Suprapubic skin (tissue), 4 donors: Measurements from ENCODE around the gene TMEM164. TPM values are rescaled to one million over a fixed set of nuclear protein-coding genes. Genes with fewer than 3 reads are reported as not detected.

Experiments used
- DNase-seq, 2 donors: peaks; one replicate each; pipeline ENCODE4 v3.0.0-alpha.2; 2019; ENCODE audit warnings: low spot score in 2 of 2
- H3K27ac ChIP-seq: fragments of 200-600 bp; sonication (generic); one replicate; pipeline ENCODE4 v1.5.1; 2019
- H3K27me3 ChIP-seq: fragments of 200-600 bp; sonication (generic); one replicate; pipeline ENCODE4 v1.5.1; 2019
- H3K36me3 ChIP-seq: fragments of 200-600 bp; sonication (generic); one replicate; pipeline ENCODE4 v1.5.1; 2019
- H3K4me1 ChIP-seq: fragments of 200-600 bp; sonication (generic); one replicate; pipeline ENCODE4 v1.5.1; 2019
- H3K4me3 ChIP-seq: fragments of 200-600 bp; sonication (generic); one replicate; pipeline ENCODE4 v1.5.1; 2019; ENCODE audit warnings: mild to moderate bottlenecking
- H3K9me3 ChIP-seq: fragments of 200-600 bp; sonication (generic); one replicate; pipeline ENCODE4 v1.5.1; 2019
- CTCF ChIP-seq, 2 donors: fragments of 200-600 bp in 1 of 2; fragments of 450-650 bp in 1 of 2; sonication (generic) in 1 of 2; IDR thresholded peaks; one replicate each; pipeline ENCODE4 v1.5.1; 2016 to 2019; ENCODE audit warnings: antibody characterized with exemption in 2 of 2, mild to moderate bottlenecking in 1 of 2, moderate library complexity in 1 of 2
- EP300 ChIP-seq: sonication (generic); formaldehyde crosslinking; IDR thresholded peaks from one replicate; pipeline ENCODE4 v1.6.1; 2017; ENCODE audit warnings: antibody characterized with exemption
- POLR2A ChIP-seq, 2 donors: fragments of 450-650 bp; IDR thresholded peaks; one replicate each; pipeline ENCODE4 v1.6.1; 2017; ENCODE audit warnings: antibody characterized with exemption in 2 of 2, mild to moderate bottlenecking in 2 of 2, moderate library complexity in 2 of 2
- POLR2AphosphoS5 ChIP-seq, 3 donors: sonication (generic); formaldehyde crosslinking; IDR thresholded peaks; one replicate each; pipeline ENCODE4 v1.6.1; 2017; ENCODE audit warnings: antibody characterized with exemption in 3 of 3
- WGBS: methylation state at CpG from one replicate; pipeline ENCODE4 v1.1.5; 2018; 5-methylcytosine and 5-hydroxymethylcytosine counted together
- total RNA-seq, 4 donors: library from RNA; depleted of rRNA; stranded (reverse); fragments of >200 nt; gene quantifications; one replicate each; pipeline ENCODE4 v1.1.0, GENCODE V29; 2016

TMEM164 gene
- total RNA-seq, 4 donors from 2014 or later = 35.5 to 71.2 (median 58.7) TPM

GRCh38 chrX:110181459-110182137 lies 178.7 kb downstream of the TMEM164 start:
- no peaks in the 10 kb centered on the region for H3K9me3 ChIP-seq
- DNase-seq = no peak
- no peaks in the 10 kb centered on the region for H3K27me3 ChIP-seq
- H3K4me1 ChIP-seq = peaks cover 6% of the 10 kb centered on the region
- no peaks in the 10 kb centered on the region for H3K36me3 ChIP-seq
- no peak overlapping the region for H3K4me3 ChIP-seq
- WGBS = 55% methylated on average over 2 of the region's 2 CpGs
- no peak for TF ChIP-seq EP300
- no peak for TF ChIP-seq POLR2A (IDR thresholded peaks at IDR 0.05)
- no peak for TF ChIP-seq POLR2AphosphoS5 (IDR thresholded peaks at IDR 0.05)
- TF ChIP-seq CTCF (IDR thresholded peaks at IDR 0.05) = no peak
- peak overlapping the region; percentile 18 for H3K27ac ChIP-seq

- WGBS = 55% methylated on average over 1 of the region's 1 CpG
- Histone ChIP-seq H3K27ac (no peak overlapping the region), H3K4me3 (no peak overlapping the region), H3K36me3 (no peaks in the 10 kb centered on the region), H3K9me3 (no peaks in the 10 kb centered on the region), H3K4me1 (peaks cover 6% of the 10 kb centered on the region), H3K27me3 (no peaks in the 10 kb centered on the region)
- no peak for TF ChIP-seq POLR2AphosphoS5 (IDR thresholded peaks at IDR 0.05)
- no peak for TF ChIP-seq POLR2A (IDR thresholded peaks at IDR 0.05)
- no peak for TF ChIP-seq EP300
- TF ChIP-seq CTCF (IDR thresholded peaks at IDR 0.05) = no peak
- DNase-seq = no peak
These were observed 179.4 kb downstream of the TMEM164 start for GRCh38 chrX:110182362-110182761.

GRCh38 chrX:110182865-110183264 lies 180.0 kb downstream of the TMEM164 start:
- WGBS = 70% methylated on average over 4 of the region's 6 CpGs
- no peak for DNase-seq
- Histone ChIP-seq H3K4me1 (peaks cover 6% of the 10 kb centered on the region), H3K9me3 (no peaks in the 10 kb centered on the region), H3K27ac (no peak overlapping the region), H3K36me3 (no peaks in the 10 kb centered on the region), H3K27me3 (no peaks in the 10 kb centered on the region), H3K4me3 (no peak overlapping the region)
- TF ChIP-seq EP300 (no peak), POLR2AphosphoS5 (IDR thresholded peaks at IDR 0.05) (no peak), CTCF (IDR thresholded peaks at IDR 0.05) (no peak), POLR2A (IDR thresholded peaks at IDR 0.05) (no peak)

GRCh38 chrX:110183314-110183713 lies 180.4 kb downstream of the TMEM164 start:
- Histone ChIP-seq H3K4me3 (no peak overlapping the region), H3K9me3 (no peaks in the 10 kb centered on the region), H3K27me3 (no peaks in the 10 kb centered on the region), H3K36me3 (no peaks in the 10 kb centered on the region), H3K27ac (no peak overlapping the region), H3K4me1 (peaks cover 6% of the 10 kb centered on the region)
- no peak for TF ChIP-seq POLR2AphosphoS5 (IDR thresholded peaks at IDR 0.05)
- DNase-seq = no peak
- whole genome bisulfite sequencing = 90% methylated on average over 2 of the region's 2 CpGs

GRCh38 chrX:110188701-110189558 lies 186.0 kb downstream of the TMEM164 start:
- no peak for DNase-seq
- Histone ChIP-seq H3K27ac (no peak overlapping the region), H3K27me3 (no peaks in the 10 kb centered on the region), H3K9me3 (no peaks in the 10 kb centered on the region), H3K4me3 (no peak overlapping the region), H3K36me3 (no peaks in the 10 kb centered on the region), H3K4me1 (no peaks in the 10 kb centered on the region)
- 77% methylated on average over 4 of the region's 4 CpGs for WGBS
- no peak for TF ChIP-seq CTCF (IDR thresholded peaks at IDR 0.05)
- no peak for TF ChIP-seq POLR2AphosphoS5 (IDR thresholded peaks at IDR 0.05)
- no peak for TF ChIP-seq POLR2A (IDR thresholded peaks at IDR 0.05)
- no peak for TF ChIP-seq EP300
